GOT3 (cell line): ENCODE measurements around the gene SWI5.
A peak's percentile ranks its signal among the peaks of the same experiment; 100 is the strongest.
"Not testable (repeated sequence)": the region's sequence is repeated elsewhere in the genome, so short reads cannot be mapped to it uniquely, and the experiment has no call there.

Source experiments
- DNase-seq: peaks from one replicate; lab custom pipeline; 2025; ENCODE audit warnings: mixed read lengths; lab: John Stamatoyannopoulos, UW

The SWI5 gene

DNA sequence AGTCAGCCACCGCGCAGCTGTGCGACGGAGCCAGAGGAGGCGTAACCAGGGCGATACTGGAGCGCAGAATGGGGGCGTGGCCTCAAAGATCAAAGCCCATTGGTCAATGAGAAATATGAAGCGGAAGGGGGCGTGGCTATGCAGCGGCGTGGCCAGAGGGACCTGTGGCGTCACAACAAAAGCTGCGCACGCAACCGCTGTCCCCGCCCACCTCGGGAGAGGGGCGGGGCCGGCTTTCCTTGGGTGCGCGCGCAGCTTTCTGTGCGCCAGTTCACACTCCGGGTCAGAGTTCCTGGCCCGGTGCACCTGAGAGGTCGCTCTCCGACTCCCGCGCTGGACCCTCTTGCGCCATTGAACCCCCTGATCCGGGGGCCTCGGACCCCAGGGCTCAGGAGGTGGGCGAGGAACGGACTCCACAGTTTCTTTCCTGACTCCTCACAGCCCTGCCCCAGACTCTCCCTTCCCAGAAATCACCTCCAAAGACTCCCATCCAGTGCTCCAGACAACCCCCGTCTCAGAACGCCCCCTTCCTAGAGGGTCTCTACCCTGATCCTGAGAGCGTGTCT is at the start of gene SWI5:
Gene SWI5, plus strand, starts transcription at position 269 of the 566 bp plus-strand sequence.
- peak; percentile 89 for DNase-seq

DNA sequence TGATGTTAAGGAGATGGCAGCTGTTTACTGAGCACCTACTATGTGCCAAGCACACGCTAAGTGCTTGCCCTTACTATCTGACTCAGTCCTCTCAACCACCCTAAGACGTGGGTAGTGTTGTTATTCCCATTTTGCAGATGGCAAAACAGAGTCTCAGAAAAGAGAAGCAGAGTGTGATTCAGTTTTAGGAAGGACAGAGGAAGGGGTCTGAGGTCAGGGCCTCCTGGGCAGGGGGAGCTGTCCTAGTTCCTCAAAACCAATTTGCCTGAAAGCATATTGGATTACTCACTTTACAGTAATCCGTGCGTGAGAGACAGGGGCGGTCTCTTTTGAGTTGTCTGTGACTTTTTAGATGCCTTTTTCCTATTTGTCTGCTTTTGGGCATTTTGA is 49.7 kb upstream of the SWI5 start:
- DNase-seq: no peak

DNA sequence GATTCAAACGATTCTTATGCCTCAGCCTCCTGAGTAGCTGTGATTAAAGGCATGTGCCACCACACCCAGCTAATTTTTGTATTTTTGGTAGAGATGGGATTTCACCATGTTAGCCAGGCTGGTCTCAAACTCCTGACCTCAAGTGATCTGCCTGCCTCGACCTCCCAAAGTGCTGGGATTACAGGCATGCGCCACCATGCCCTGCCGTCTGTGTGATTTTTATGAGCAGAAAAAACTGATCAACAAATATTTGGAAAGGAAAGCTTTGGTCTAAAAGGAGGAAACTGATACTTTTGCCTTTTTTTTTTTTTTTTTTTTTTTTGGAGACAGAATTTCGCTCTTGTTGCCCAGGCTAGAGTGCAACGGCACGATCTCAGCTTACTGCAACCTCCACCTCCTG is 45.2 kb upstream of the SWI5 start:
- DNase-seq: not testable (repeated sequence)

DNA sequence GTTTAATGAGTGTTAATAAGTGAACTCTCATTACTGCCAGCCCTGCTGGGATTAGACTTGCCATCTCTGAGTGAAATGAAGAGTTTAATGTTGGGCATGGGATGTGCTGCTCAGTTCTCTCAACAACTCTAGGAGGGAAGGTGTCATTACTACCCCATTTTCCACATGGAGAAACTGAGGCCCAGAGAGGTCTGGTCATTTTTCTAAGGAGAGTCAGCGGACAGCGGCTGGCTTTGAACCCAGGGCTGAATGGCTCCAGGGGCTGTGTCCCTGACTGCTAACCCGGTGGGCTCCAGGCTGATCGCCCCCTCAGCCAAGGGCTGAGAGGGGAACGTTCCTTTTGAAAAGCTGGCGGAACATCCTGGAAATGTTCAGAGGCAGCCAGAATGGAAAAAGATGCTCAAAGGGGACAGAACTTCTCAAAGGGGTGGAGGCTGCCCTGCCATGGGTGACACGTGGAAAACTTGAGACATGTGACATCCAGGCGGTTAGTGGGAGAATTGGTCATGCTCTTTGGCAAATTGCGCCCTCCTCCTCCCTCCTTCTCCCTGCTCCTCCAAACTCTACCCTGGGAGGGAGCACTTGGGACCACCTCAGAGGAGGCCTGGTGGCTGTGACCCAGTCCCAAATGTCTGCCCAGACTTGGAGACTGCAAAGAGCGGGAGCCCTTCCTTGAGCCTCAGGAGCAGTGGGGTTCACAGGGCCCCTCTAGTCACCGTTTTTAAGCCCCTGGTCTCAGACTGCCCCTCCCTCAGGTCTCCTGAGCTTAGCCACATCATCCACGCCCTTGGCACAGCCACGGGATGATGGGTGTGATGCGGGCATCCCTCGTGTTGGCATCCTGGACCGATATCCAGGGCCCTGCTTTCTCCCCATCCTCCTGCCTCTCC is 44.2 kb upstream of the SWI5 start:
- DNase-seq: no peak

DNA sequence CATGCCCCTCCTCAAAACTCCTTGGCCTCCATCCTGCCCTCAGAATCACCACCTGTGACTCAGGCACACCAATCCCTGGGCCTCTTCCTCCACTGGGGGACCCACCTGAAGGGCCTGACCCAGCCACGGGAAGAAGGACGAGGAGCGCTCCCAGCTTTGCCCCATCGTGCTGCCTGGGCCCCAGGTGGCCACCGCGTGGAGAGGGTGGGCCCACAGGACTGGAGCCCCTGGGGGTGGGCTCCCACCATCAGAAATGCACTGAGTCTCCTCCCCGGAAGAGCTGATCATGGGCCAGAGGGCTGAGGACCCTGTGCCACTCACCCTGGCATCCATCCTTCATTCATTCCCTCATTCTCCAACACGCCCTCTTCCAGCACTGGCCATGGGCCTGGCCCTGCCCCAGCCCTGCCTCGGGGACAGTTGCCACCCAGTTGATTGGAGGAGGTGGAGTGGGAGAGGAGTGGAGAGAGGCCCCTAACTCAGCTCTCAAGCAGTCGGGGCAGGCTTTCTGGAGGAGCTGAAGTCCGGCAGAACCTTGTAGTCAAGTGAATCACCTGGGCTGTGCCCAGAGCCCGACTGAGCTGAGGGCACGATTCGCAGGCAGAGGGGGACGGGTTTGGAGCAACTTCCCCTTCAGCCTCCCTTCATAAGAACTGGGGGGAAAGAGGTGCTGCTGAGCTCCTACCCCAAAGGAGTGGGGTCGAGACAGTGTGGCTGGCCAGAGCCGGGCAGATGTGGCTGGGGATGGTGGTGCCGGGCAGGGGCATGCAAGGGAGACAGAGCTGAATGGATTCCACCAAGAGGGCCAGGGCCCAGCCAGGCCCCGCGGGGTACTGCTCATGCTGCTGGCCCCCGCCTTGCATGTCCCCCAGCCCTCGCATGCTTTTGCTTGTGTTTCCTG is 43.3 kb upstream of the SWI5 start:
- no peak for DNase-seq

DNA sequence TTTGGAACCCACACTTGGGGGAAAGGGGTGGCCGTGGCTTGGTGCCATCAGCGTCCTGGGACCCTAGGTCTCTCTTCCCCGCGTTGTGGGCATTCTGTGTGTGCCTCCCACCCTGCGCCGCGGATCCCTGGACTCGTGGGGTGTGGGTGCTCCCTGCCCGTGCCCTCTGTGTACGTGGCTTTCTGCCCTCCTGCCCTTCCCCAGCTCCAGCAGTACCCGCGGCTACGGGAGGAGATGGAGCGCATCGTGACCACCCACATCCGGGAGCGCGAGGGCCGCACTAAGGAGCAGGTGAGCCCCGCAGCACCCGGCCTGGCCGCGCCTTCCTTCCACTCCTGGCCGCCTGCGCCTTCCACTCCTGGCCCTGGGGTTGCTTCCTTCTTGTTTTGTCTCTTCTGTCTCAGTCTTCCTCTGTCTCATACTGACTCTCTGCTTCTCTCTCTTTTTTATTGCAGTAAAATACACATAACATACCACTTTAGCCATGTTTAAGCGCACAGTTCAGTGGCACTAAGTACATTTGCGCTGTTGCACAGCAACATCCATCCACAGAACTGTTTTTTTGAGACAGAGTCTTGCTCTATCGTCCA is 42.2 kb upstream of the SWI5 start:
- no peak for DNase-seq

DNA sequence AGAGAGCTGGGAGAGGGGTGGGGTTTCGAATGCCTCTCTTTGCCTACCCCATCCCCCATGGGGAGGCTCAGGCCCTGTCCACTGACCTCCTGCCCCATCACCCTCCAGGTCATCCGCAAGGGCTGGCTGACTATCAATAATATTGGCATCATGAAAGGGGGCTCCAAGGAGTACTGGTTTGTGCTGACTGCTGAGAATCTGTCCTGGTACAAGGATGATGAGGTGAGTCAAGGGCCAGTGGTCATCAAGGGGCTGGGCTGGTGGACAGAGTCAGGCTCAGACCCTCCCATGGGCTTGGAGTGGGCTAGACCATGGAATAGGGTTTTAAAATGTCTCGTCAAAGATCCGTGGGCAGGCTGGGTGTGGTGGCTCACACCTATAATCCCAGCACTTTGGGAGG is 34.0 kb upstream of the SWI5 start:
- DNase-seq: no peak

DNA sequence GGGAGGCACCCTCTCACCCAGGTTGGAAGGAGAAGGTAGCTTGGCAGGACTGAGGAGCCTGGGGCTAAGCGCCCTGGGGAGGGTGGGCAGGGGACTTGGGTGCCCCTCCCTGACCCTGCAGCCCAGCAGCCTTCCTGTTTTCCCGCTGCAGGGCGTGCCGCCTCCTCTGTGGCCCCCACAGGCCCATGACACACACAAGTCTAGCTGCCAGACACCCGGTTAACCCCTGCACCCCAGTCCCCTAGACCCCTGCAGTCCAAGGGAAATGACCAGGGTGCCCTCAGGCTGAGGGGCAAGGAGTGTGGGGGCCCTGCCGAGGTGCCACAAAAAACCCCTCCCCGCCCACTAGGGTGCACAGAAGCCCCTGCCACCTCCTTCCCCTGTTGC is 33.3 kb upstream of the SWI5 start:
- no peak for DNase-seq

DNA sequence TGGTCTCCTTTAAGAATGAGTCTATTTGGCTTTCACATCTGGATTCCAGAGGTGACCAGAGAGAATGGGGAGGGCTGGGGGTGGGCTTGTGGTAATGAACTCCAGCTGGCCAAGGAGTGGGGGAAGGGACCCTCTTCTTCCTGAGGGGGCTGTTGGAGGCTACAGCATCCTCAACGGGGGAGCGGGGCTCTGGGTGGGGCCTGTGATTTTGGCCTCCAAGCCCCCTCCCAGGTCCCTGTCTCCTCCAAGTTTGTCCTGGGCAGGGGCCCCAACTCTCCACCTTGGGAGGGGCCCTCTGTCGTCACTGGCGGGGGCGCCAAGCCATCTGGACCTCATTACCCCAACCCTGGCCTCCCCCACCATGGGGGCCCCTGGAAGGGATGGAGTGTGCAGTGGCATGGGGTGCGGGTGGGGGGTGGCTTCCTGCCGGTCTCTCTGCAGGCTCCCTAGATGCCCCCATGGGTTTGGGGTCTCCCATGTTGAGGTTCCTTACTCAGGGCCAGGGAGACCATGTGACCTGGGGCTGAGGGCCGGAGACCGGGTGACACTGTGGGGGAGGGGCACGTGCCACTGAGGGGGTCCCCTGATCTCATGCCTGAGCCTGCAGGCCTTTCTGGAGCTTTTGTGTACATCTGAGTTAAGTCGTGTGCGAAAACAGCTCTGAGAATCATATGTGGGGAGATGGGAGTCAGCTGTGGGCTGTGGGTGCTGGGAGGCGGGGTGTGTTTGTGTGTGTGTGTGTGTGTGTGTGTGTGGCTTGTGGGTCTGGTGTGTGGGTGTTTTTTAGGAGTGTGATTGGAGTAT is 32.7 kb upstream of the SWI5 start:
- DNase-seq: no peak

DNA sequence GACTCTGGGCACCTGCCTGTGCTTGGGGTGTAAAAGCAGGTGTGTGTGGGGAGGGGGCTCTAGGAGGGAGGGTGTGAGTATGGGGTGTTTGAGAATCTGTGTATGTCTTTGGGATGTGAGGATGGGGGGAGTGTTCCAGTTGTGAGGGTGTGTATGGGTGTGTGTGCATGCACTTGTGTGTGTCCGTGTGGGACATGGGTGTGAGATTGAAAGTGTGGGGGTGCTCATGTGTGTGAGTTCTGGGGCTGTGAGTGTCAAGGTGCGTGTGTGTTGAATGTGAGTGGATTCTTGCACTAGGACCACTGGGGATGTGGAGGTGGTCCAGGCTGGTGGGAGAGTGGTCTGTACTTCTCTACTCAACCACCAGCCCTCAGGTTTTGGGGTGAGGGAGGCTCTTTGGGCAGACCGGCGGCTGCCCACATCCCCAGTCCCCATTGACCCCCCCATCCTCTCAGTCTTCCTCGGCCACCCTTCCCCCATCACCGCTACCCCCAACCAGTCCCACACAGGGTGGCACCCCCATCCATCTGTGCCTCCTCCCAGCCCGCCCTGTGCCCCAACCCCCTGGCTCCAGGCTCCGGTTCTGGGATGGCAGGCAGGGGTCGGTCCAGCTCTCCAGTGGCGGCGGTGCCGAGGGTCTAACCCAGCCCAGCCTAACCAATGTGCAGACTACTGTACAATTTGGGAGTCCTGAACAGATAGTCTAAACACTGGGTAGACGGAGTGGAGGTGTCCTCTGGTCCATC is 31.8 kb upstream of the SWI5 start:
- DNase-seq: no peak

DNA sequence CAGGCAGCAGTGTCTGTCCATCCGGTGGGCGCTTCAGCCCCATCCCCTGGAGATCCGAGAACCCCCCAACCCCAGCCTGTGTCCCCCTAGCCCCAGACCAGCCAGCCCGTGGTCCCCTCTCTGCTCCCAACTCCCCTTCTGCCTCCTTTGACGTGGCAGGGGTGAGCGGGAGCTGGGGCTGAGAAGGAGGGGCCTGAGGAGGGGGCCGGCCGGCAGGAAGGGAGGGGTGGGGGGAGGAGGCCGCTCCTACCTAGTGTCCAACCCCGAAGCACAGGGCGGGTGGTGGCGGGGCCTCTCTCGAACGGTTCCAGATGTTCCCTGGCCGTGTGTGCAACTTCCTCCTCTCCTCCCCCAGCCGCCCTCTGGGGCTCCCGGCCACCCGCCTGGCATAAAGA is 31.2 kb upstream of the SWI5 start:
- DNase-seq: no peak

DNA sequence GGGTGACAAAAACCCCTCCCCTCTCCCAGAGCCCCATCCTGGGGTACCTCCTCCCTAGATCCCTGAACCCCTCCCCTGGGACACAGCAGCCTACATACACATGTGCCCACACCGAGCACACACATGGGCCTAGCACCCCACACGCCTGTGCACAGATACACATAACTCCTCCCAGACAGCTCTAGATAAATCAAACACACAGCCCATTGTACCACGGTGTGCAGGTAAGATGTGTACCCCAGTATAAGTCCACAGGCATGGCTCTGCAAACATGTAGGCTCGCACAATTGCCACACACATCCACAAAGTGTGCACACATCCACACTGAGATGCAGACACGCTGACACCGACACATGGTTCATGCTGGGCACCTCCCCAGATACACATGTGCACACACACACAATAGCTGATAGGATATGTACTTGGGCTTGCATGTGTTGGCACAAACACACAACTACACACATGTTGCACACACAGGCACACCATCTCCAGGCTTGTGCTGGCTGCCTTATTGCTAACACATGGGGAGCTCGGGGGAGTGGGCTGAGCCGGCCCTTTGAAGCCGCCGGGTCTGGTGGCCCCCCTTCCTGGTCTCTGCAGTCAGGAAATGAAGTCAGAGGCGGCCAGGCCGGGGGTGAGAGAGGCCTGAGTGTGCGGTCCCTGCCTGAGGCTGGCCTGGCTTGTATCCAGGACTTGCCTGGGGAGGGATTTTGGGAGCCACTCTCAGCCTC is 30.5 kb upstream of the SWI5 start:
- no peak for DNase-seq

DNA sequence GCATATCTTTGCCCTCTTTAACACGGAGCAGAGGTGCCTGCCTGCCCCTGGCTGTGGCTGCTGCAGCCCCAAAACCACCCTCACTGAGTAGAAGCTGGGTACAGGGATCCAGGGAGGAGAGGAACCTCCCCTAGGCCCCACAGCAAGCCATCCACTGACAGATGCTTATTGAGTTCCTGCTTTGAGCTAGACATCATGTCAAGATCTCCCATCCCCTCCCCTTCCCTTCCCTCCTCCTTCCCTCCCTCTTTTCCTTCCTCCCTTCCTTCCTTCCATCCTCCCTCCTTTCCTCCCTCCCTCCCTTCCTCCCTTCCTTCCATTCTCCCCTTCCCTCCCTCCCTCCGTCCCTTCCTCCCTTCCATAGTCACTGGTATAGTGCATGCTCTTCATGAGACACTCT is 29.6 kb upstream of the SWI5 start:
- DNase-seq: no peak

DNA sequence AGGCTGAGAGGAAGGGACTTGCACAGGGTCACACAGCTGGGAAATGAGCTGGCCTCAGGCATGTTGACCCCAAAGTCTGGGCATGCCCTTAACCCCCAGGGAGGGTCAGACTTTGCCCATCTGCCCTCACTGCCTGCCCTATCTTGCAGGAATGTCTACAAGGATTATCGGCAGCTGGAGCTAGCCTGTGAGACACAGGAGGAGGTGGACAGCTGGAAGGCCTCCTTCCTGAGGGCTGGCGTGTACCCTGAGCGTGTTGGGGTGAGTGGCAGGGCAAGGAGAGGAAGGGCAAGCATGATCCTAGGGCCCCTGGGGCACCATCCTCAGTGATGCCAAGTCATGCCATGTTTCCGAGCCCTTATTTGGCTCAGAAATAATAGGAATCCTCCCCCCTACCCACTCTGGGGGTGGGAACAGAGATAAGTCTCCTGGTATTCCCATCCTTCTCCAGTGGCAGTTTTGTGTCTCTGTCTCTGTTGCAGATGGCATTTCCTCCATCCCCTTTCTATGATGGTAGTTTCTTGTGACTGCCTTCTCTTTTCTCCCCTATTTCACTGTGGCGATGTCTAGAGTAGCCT is 28.8 kb upstream of the SWI5 start:
- DNase-seq: no peak

DNA sequence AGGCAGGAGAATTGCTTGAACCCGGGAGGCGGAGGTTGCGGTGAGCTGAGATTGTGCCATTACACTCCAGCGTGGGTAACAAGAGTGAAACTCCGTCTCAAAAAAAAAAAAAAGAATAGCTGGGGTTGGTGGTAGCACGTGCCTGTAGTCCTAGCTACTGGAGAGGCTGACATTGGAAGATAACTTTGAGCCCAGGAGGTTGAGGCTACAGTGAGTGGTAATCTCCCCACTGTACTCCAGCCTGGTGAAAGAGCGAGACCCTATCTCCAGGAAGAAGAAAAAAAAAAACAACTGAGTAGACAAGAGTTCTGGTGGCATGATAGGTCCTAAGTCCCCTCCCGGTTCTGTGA is 26.5 kb upstream of the SWI5 start:
- no peak for DNase-seq

DNA sequence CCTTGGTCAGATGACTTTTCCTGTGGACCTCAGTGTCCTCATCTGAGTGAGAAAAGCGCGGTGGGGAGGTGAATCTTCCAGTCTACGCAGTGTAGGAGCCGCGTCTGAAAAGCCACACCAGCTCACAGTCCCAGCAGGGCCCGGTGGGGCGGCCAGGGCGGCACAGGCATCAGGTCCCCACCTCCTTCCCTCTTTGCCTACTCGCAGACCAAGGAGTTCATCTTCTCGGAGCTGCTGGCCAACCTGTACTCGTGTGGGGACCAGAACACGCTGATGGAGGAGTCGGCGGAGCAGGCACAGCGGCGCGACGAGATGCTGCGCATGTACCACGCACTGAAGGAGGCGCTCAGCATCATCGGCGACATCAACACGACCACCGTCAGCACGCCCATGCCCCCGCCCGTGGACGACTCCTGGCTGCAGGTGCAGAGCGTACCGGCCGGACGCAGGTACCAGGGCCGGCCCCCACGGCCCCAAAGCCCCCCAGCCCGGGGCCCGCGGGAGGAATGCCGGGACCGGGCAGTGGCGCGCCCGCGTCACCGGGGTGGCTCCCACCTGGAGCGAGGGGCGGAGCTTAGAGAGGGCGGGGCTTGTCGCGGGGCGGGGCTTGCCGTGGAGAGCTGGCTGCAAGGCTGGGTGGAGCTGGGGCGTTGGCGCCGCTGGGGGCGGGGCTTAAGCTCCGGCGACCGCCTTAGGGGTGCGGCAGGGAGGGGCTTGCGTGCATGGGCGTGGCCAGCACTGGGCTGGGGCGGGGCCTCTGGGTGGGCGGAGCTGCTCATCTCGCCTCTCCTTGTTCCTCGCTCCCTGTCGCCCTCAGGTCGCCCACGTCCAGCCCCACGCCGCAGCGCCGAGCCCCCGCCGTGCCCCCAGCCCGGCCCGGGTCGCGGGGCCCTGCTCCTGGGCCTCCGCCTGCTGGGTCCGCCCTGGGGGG is 25.9 kb upstream of the SWI5 start:
- no peak for DNase-seq

DNA sequence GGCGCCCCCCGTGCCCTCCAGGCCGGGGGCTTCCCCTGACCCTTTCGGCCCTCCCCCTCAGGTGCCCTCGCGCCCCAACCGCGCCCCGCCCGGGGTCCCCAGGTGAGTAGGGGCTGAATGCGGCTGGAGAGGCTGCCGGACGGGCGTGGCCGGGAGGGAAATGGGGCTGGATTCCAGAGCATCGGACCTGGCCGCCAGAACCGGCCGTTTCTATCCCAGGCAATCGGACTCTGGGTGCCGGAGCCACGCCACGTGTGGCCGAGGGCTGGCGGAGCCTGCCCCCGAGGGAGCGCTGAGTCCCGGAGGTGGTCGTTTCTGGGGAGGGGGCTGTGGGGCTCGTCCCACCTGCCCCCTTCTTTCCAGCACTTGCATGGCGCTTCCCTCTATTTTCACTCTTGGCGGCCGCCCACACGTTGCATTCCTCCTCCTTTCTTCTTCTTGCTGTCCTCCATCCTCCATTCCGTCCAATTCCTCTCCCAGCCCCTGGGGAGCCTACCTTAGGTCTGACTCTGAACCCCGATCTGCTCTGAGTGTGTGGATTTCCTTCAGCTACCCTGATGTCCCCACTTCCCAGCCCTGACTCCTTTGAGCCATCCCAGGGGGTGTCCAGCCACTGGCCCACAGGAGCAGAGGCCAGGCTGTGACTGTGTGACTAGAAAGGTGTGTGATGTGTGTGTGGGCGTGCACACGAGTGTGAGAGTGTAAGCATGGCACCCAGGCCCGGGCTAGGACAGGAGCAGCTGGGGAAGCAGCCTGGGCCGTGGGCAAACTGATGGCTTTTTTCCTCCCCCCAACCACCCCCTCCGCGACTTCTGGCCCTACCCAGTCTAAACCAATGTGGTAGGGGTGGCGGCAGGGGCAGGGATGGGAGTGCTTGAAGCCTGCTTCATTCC is 25.0 kb upstream of the SWI5 start:
- DNase-seq: no peak

DNA sequence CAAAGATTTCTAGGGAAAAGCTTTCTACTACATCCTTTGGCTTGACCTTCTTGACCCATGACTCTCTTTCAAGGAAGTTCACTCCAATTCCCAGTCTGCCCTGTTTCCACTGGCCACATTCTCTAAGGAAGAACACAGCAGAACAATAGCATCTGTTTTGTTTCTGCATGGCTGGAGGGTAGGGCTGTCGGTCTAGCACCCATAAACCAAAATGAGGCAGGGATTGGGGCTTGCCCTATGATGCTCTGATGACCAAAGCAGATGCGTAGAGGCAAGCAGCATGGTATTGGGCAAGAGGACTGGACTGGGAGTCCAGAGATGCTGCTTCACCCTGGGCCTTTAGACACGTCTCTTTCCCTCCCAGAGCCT is 24.4 kb upstream of the SWI5 start:
- no peak for DNase-seq
